ENCODE measurements around the gene SREBF2.

GRCh38 chr22:41915786-41916493 is 83.0 kb downstream of the SREBF2 start:
- TF ChIP-seq CTCF (IDR thresholded peaks at IDR 0.05) (no peak), POLR2A (IDR thresholded peaks at IDR 0.05) (no peak)

Measured in upper lobe of left lung (tissue), 4 donors.